Vagina (tissue), 2 donors: Measurements from ENCODE around the gene DTX1. TPM values are rescaled to one million over a fixed set of nuclear protein-coding genes. Genes with fewer than 3 reads are reported as not detected.
"Not testable (repeated sequence)": the region's sequence is repeated elsewhere in the genome, so short reads cannot be mapped to it uniquely, and the experiment has no call there.

ENCODE experiments used
- DNase-seq, 2 donors: peaks; one replicate each; pipeline ENCODE4 v3.0.0-alpha.2; 2017; ENCODE audit errors: extremely low spot score in 2 of 2
- H3K27ac ChIP-seq: fragments of 200-600 bp; sonication (generic); one replicate; pipeline ENCODE4 v1.5.1; 2019
- H3K27me3 ChIP-seq: fragments of 200-600 bp; sonication (generic); one replicate; pipeline ENCODE4 v1.5.1; 2019
- H3K36me3 ChIP-seq, 2 donors: fragments of 200-600 bp; sonication (generic); one replicate each; pipeline ENCODE4 v1.5.1; 2017 to 2019
- H3K4me1 ChIP-seq: fragments of 200-600 bp; sonication (generic); one replicate; pipeline ENCODE4 v1.5.1; 2019
- H3K4me3 ChIP-seq, 2 donors: fragments of 200-600 bp; sonication (generic); 1 replicate in 1 of 2; 2 replicates in 1 of 2; pipeline ENCODE4 v1.5.1; 2016 to 2019
- H3K9me3 ChIP-seq: fragments of 200-600 bp; sonication (generic); one replicate; pipeline ENCODE4 v1.5.1; 2019
- POLR2A ChIP-seq, 2 donors: fragments of 450-650 bp; IDR thresholded peaks; one replicate each; pipeline ENCODE4 v1.6.1; 2017; ENCODE audit warnings: antibody characterized with exemption in 2 of 2, mild to moderate bottlenecking in 2 of 2, moderate library complexity in 2 of 2
- POLR2AphosphoS5 ChIP-seq, 2 donors: sonication (generic); formaldehyde crosslinking; IDR thresholded peaks; one replicate each; pipeline ENCODE4 v1.9.0; 2017; ENCODE audit warnings: antibody characterized with exemption in 2 of 2, mild to moderate bottlenecking in 2 of 2, low read depth in 1 of 2; ENCODE audit not compliant: insufficient read depth in 1 of 2
- intact Hi-C: fragments of 100-400 bp; cut with DNase I; formaldehyde crosslinking; loops from one replicate; pipeline ENCODE4 v1.15.1; 2023
- total RNA-seq: library from RNA; depleted of rRNA; stranded (reverse); fragments of >200 nt; gene quantifications from one replicate; pipeline ENCODE4 v1.2.3, GENCODE V29; 2016
- TF ChIP-seq, protein P1 (sequence below), 3 experiments: fragments of 450-650 bp in 2 of 3; fragments of 200-600 bp in 1 of 3; sonication (generic) in 1 of 3; IDR thresholded peaks; one replicate each; pipeline ENCODE4 v1.5.1; 2017 to 2019; ENCODE audit warnings: antibody characterized with exemption in 3 of 3, mild to moderate bottlenecking in 2 of 3, moderate library complexity in 2 of 3

The DTX1 gene
- total RNA-seq, 1 donor from 2014 or later = 8.3 TPM

DNA sequence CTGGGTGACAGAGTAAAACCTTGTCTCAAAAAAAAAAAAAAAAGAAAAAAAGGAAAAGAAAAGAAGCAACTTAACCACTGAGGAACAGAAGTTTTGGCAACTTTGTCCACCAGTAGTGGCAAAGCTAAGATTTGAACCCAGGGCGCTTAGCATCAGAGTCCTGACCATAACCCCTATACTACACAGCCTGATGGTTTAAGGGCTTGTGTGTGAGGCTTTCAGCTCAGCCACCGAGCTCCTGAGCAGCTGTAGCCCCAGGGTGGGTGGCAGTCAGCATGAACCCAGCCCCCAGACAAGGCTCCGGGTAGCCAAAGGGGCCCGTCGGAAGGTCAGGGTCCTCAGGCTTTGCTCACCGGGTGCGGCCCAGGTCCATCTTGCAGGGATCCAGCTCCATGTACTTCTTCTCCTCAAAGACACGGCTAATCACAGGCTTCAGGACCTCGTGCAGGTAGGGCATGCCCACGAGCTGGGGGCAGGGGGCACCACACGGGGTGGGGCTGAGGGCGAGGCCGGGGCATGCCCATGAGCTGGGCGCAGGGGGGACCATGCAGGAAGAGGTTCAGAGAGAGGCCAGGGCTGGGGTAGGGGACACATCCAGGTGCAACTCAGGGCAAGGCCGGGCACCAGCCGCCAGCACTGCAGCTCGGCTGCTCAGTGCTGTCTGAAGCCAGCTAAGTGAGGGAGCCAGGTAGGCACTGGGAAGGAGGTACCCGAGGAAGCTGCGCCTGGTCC is 58.1 kb downstream of the DTX1 start:
- Histone ChIP-seq H3K4me3 (no peak overlapping the region), H3K36me3 (no peaks in the 10 kb centered on the region), H3K9me3 (no peaks in the 10 kb centered on the region), H3K27ac (no peak overlapping the region), H3K4me1 (no peaks in the 10 kb centered on the region), H3K27me3 (no peaks in the 10 kb centered on the region)
- TF ChIP-seq, protein P1, sequence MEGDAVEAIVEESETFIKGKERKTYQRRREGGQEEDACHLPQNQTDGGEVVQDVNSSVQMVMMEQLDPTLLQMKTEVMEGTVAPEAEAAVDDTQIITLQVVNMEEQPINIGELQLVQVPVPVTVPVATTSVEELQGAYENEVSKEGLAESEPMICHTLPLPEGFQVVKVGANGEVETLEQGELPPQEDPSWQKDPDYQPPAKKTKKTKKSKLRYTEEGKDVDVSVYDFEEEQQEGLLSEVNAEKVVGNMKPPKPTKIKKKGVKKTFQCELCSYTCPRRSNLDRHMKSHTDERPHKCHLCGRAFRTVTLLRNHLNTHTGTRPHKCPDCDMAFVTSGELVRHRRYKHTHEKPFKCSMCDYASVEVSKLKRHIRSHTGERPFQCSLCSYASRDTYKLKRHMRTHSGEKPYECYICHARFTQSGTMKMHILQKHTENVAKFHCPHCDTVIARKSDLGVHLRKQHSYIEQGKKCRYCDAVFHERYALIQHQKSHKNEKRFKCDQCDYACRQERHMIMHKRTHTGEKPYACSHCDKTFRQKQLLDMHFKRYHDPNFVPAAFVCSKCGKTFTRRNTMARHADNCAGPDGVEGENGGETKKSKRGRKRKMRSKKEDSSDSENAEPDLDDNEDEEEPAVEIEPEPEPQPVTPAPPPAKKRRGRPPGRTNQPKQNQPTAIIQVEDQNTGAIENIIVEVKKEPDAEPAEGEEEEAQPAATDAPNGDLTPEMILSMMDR (IDR thresholded peaks at IDR 0.05) = no peak
- no peak for TF ChIP-seq POLR2AphosphoS5 (IDR thresholded peaks at IDR 0.05; ENCODE audit: insufficient read depth in 1 of 2, low read depth in 1 of 2)
- TF ChIP-seq POLR2A (IDR thresholded peaks at IDR 0.05) = no peak
- intact Hi-C loops = no loop called here
- no peak for DNase-seq

DNA sequence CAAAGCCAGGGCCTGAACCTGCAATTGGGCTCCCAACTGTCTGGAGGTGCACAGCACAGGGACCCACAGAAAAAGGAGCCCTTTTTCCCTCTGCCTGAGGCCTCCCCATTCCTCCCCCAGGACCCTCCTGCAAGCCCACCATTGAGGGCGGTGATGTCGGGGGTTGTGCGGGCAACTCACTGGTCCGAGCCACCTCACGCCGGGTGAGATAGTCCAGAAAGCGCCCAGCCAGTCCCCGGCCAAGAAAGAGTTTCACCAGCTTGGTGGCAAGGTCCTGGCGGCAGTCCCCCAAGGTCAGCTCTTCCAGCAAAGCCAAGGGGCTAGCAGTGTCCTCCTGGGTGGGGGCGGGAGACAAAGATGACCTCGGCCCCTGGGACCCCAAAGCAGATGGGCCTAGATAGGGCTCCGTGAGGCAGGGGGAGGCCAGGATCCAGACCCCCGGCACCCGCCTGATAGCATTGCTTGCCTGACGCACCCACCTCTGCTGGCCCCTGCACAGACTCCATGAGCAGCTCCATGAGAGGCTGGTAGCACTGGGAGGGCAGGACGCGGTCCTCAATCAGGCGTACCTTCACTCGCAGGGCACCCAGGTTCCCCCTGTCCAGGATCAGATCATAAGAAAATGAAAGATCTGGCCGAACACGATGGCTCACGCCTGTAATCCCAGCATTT is 59.1 kb downstream of the DTX1 start:
- no peaks in the 10 kb centered on the region for H3K9me3 ChIP-seq
- intact Hi-C loops = no loop called here
- H3K27ac ChIP-seq = no peak overlapping the region
- DNase-seq = no peak
- H3K4me1 ChIP-seq = no peaks in the 10 kb centered on the region
- TF ChIP-seq, protein P1 (IDR thresholded peaks at IDR 0.05) = no peak
- TF ChIP-seq POLR2AphosphoS5 (IDR thresholded peaks at IDR 0.05; ENCODE audit: insufficient read depth in 1 of 2, low read depth in 1 of 2) = no peak
- TF ChIP-seq POLR2A (IDR thresholded peaks at IDR 0.05) = no peak
- no peaks in the 10 kb centered on the region for H3K27me3 ChIP-seq
- H3K4me3 ChIP-seq = no peak overlapping the region
- no peaks in the 10 kb centered on the region for H3K36me3 ChIP-seq

DNA sequence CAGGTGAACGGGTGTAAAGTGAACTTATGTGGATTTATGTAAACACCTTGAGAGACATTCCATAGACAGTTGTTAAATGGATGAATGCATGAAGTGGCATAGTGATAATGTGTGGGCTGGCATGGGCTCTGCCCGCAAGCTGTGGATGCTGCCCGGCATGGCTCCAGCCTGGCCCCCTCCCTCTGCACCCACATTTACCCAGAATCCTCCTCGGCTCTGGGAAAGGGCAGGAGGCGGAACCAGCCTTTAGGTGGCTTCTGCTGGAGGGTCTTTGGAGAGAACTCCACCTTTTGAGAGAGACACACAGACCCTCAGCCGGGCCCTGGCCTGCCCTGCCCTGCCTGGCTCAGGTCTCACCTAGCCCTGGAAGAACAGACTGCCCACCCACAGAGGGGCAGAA is 60.3 kb downstream of the DTX1 start:
- Histone ChIP-seq H3K27ac (no peak overlapping the region), H3K4me1 (no peaks in the 10 kb centered on the region), H3K36me3 (no peaks in the 10 kb centered on the region), H3K27me3 (no peaks in the 10 kb centered on the region), H3K4me3 (no peak overlapping the region), H3K9me3 (no peaks in the 10 kb centered on the region)
- TF ChIP-seq POLR2A (IDR thresholded peaks at IDR 0.05) (no peak), POLR2AphosphoS5 (IDR thresholded peaks at IDR 0.05; ENCODE audit: insufficient read depth in 1 of 2, low read depth in 1 of 2) (no peak)
- TF ChIP-seq, protein P1 (IDR thresholded peaks at IDR 0.05) = no peak
- intact Hi-C loops = no loop called here
- DNase-seq = no peak

DNA sequence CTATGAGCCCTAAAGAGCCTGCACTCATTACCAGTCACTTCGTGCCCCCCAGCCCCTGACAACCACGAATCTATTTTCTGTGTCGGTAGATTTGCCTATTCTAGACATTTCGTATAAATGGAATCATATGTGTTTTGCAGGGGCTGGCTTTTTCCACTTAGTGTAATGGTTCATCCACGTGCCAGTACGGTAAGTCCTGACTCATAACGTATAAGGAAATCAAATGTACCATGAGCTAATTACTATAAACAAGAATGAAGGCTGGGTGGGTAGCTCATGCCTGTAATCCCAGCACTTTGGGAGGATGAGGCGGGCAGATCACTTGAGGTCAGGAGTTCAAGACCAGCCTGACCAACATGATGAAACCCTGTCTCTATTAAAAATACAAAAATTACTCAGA is 61.2 kb downstream of the DTX1 start:
- DNase-seq, H3K9me3 ChIP-seq, H3K36me3 ChIP-seq, H3K4me3 ChIP-seq, H3K27ac ChIP-seq, H3K4me1 ChIP-seq, H3K27me3 ChIP-seq, intact Hi-C loops: not testable (repeated sequence)

DNA sequence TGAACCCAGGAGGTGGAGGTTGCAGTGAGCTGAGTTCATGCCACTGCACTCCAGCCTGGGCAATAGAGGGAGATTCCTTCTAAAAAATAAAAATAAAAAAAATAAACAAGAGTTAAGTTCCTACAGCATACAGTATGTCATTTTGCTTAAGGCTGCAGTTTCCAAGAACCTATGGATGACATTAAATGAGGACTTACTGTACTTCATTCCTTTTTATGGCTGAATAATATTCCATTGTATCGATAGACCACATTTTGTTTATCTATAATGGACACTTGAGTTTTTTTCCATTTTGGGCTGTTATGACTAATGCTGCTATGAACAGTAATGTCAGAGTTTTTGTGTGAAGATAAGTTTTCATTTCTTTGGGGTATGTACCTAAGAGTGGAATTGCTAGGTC is 61.6 kb downstream of the DTX1 start:
- no peaks in the 10 kb centered on the region for H3K36me3 ChIP-seq
- DNase-seq = no peak
- H3K4me3 ChIP-seq = no peak overlapping the region
- no peak overlapping the region for H3K27ac ChIP-seq
- no peaks in the 10 kb centered on the region for H3K9me3 ChIP-seq
- intact Hi-C loops = no loop called here
- TF ChIP-seq POLR2AphosphoS5 (IDR thresholded peaks at IDR 0.05; ENCODE audit: insufficient read depth in 1 of 2, low read depth in 1 of 2) (no peak), POLR2A (IDR thresholded peaks at IDR 0.05) (no peak)
- H3K27me3 ChIP-seq = no peaks in the 10 kb centered on the region
- no peaks in the 10 kb centered on the region for H3K4me1 ChIP-seq
